Spleen (tissue), 11 donors: ENCODE measurements around the gene KRTAP5-1. TPM values are rescaled to one million over a fixed set of nuclear protein-coding genes. Genes with fewer than 3 reads are reported as not detected.

Experiments
- DNase-seq: peaks from one replicate; pipeline ENCODE4 v3.0.0-alpha.2; 2020
- H3K27ac ChIP-seq, 8 donors: fragments of 200-600 bp; sonication (generic) in 7 of 8; 1 replicate in 4 of 8; 2 replicates in 4 of 8; pipeline versions ENCODE4 v1.5.0 to v1.8.0; 2016 to 2021; ENCODE audit warnings: inconsistent platforms in 4 of 8, mild to moderate bottlenecking in 4 of 8, moderate library complexity in 1 of 8
- H3K27me3 ChIP-seq, 7 donors: fragments of 200-600 bp; sonication (generic) in 6 of 7; replicated peaks in 1 of 7; 1 replicate in 4 of 7; 2 replicates in 3 of 7; pipeline versions ENCODE4 v1.5.0 to v1.8.0; 2016 to 2021; ENCODE audit warnings: inconsistent platforms in 3 of 7, mild to moderate bottlenecking in 1 of 7
- H3K36me3 ChIP-seq, 6 donors: fragments of 200-600 bp; sonication (generic) in 5 of 6; 1 replicate in 4 of 6; 2 replicates in 2 of 6; pipeline versions ENCODE4 v1.5.0 to v1.8.0; 2016 to 2021; ENCODE audit warnings: inconsistent platforms in 2 of 6
- H3K4me1 ChIP-seq, 6 donors: fragments of 200-600 bp; sonication (generic) in 5 of 6; 1 replicate in 3 of 6; 2 replicates in 3 of 6; pipeline versions ENCODE4 v1.5.0 to v1.8.0; 2016 to 2021; ENCODE audit warnings: inconsistent platforms in 3 of 6
- H3K4me3 ChIP-seq, 8 donors: fragments of 200-600 bp; sonication (generic) in 7 of 8; 1 replicate in 4 of 8; 2 replicates in 4 of 8; pipeline versions ENCODE4 v1.5.0 to v1.8.0; 2016 to 2021; ENCODE audit warnings: inconsistent platforms in 4 of 8, mild to moderate bottlenecking in 4 of 8, moderate library complexity in 2 of 8
- H3K9me3 ChIP-seq, 8 donors: fragments of 200-600 bp; sonication (generic) in 7 of 8; 1 replicate in 4 of 8; 2 replicates in 4 of 8; pipeline versions ENCODE4 v1.5.0 to v1.8.0; 2016 to 2021; ENCODE audit warnings: inconsistent platforms in 4 of 8
- CTCF ChIP-seq, 11 experiments: fragments of 200-600 bp in 7 of 11; fragments of 450-650 bp in 4 of 11; sonication (generic) in 4 of 11; IDR thresholded peaks in 8 of 11; conservative IDR thresholded peaks in 3 of 11; 1 replicate in 7 of 11; 2 replicates in 4 of 11; pipeline versions ENCODE4 v1.4.0 to v1.8.0; 2016 to 2021; ENCODE audit warnings: antibody characterized with exemption in 11 of 11, inconsistent platforms in 4 of 11, mild to moderate bottlenecking in 1 of 11
- POLR2A ChIP-seq, 3 donors: fragments of 450-650 bp; IDR thresholded peaks; one replicate each; pipeline ENCODE4 v1.5.1; 2017; ENCODE audit warnings: antibody characterized with exemption in 3 of 3, mild to moderate bottlenecking in 1 of 3
- POLR2AphosphoS5 ChIP-seq, 3 donors: sonication (generic); formaldehyde crosslinking; IDR thresholded peaks; one replicate each; pipeline ENCODE4 v1.5.1; 2017; ENCODE audit warnings: antibody characterized with exemption in 3 of 3
- WGBS, 5 donors: extraction: QIAGEN DNeasy Blood & Tissue Kit in 3 of 5; methylation state at CpG; one replicate each; pipeline versions ENCODE4 v1.1.5 to v1.1.7; 2013 to 2018; 5-methylcytosine and 5-hydroxymethylcytosine counted together
- intact Hi-C: fragments of 100-400 bp; cut with DNase I; formaldehyde crosslinking; loops from one replicate; pipeline ENCODE4 v1.15.0; 2023; ENCODE audit warnings: low total_unique reads
- polyA plus RNA-seq, 3 donors: library from polyadenylated mRNA; stranded (reverse); fragments of 200-250 nt; gene quantifications; one replicate each; pipeline ENCODE4 v1.2.1, GENCODE V29; 2013
- total RNA-seq, 7 donors: library from RNA; depleted of rRNA in 3 of 7; stranded (reverse); fragments of >200 nt in 3 of 7; fragmentation: NEBNext Ultra II Directional in 4 of 7; extraction: Animal tissue kit (Norgen Biotek cat#: 25700) in 4 of 7; gene quantifications; one replicate each; pipeline versions ENCODE4 v1.1.0 to v1.2.1, GENCODE V29; 2016 to 2021
- donor health status: healthy with polysubstance abuse.
- donor health status: DM: no; HTN: no; CAD: no; lungs with moderate emphysema.
- donor health status: DM: no; HTN: no; CAD: no.
- donor health status: Bipolar disorder and iron deficiency.
- donor health status: healthy.
- donor health status: DM: no; HTN: no; CAD: no.
- donor health status: DM: yes; HTN: yes; CAD: no.

KRTAP5-1 gene
- total and polyA plus RNA-seq, 10 donors = not detected

GRCh38 chr11:1570896-1571759, 14.0 kb downstream of the KRTAP5-1 start:
- Histone ChIP-seq H3K27me3 (peaks cover 0 to 78% (median 29%) of the 10 kb centered on the region in 7 donors), H3K4me1 (peaks cover 13 to 77% (median 42%) of the 10 kb centered on the region in 6 donors), H3K4me3 (peak overlapping the region in 7 of 8 donors; percentile 17 to 79 (median 34)), H3K27ac (peak overlapping the region in 5 of 8 donors; percentile 7 to 91 (median 47)), H3K9me3 (no peaks in the 10 kb centered on the region), H3K36me3 (no peaks in the 10 kb centered on the region)
- 0 to 19% (median 7%) methylated on average over 1 to 58 of the region's 58 CpGs for WGBS, 5 donors
- no peak for TF ChIP-seq POLR2AphosphoS5 (IDR thresholded peaks at IDR 0.05)
- no peak for TF ChIP-seq POLR2A (IDR thresholded peaks at IDR 0.05)
- DNase-seq = peak; percentile 82
- intact Hi-C loops = loop anchor here (10.0 kb wide), 1 partner anchor 366 kb away; no protein-coding TSS in a partner anchor

- H3K27me3 ChIP-seq = peaks cover 0 to 78% (median 29%) of the 10 kb centered on the region in 7 donors
- TF ChIP-seq POLR2A (IDR thresholded peaks at IDR 0.05) = no peak
- no peak for TF ChIP-seq POLR2AphosphoS5 (IDR thresholded peaks at IDR 0.05)
- no peak for TF ChIP-seq CTCF (IDR thresholded peaks at IDR 0.05 in 8 of 11, conservative IDR thresholded peaks at IDR 0.05 in 3 of 11)
- no peaks in the 10 kb centered on the region for H3K9me3 ChIP-seq
- 65 to 84% (median 77%) methylated on average over 8 of the region's 8 CpGs; no CpG with 5 or more reads in 1 of the 5 donors for WGBS, 5 donors
- intact Hi-C loops = loop anchor here (10.0 kb wide), 1 partner anchor 366 kb away; no protein-coding TSS in a partner anchor
- H3K4me3 ChIP-seq = peak overlapping the region in 3 of 8 donors; percentile 41 to 79 (median 49)
- no peak for DNase-seq
- H3K36me3 ChIP-seq = peaks cover 0 to under 1% (median 0%) of the 10 kb centered on the region in 6 donors
- peak overlapping the region in 1 of 8 donors; percentile 91 for H3K27ac ChIP-seq
- H3K4me1 ChIP-seq = peaks cover 13 to 82% (median 42%) of the 10 kb centered on the region in 6 donors
Measured at GRCh38 chr11:1570531-1570895, 14.6 kb downstream of the KRTAP5-1 start.

- no peak for TF ChIP-seq POLR2A (IDR thresholded peaks at IDR 0.05)
- no peak for TF ChIP-seq POLR2AphosphoS5 (IDR thresholded peaks at IDR 0.05)
- TF ChIP-seq CTCF (IDR thresholded peaks at IDR 0.05 in 8 of 11, conservative IDR thresholded peaks at IDR 0.05 in 3 of 11) = no peak
- intact Hi-C loops = loop anchor here (10.0 kb wide), 1 partner anchor 365 kb away; no protein-coding TSS in a partner anchor
- DNase-seq = peak; percentile 69
- no peaks in the 10 kb centered on the region for H3K9me3 ChIP-seq
- peaks cover 0 to 78% (median 29%) of the 10 kb centered on the region in 7 donors for H3K27me3 ChIP-seq
- WGBS, 5 donors = 80 to 85% (median 80%) methylated on average over 9 to 11 of the region's 11 CpGs; no CpG with 5 or more reads in 1 of the 5 donors
- no peak overlapping the region for H3K27ac ChIP-seq
- H3K4me3 ChIP-seq = no peak overlapping the region
- H3K4me1 ChIP-seq = peaks cover 13 to 87% (median 43%) of the 10 kb centered on the region in 6 donors
- H3K36me3 ChIP-seq = peaks cover 0 to 4% (median 0%) of the 10 kb centered on the region in 6 donors
Measured at GRCh38 chr11:1570001-1570453, 15.1 kb downstream of the KRTAP5-1 start.

GRCh38 chr11:1569251-1569780, 15.8 kb downstream of the KRTAP5-1 start:
- Histone ChIP-seq H3K36me3 (peaks cover 0 to 4% (median 0%) of the 10 kb centered on the region in 6 donors), H3K4me3 (no peak overlapping the region), H3K4me1 (peaks cover 15 to 87% (median 44%) of the 10 kb centered on the region in 6 donors), H3K27ac (no peak overlapping the region), H3K9me3 (no peaks in the 10 kb centered on the region), H3K27me3 (peaks cover 0 to 78% (median 29%) of the 10 kb centered on the region in 7 donors)
- WGBS, 5 donors = 73 to 84% (median 80%) methylated on average over 10 to 14 of the region's 14 CpGs
- no peak for TF ChIP-seq POLR2AphosphoS5 (IDR thresholded peaks at IDR 0.05)
- TF ChIP-seq CTCF (IDR thresholded peaks at IDR 0.05 in 8 of 11, conservative IDR thresholded peaks at IDR 0.05 in 3 of 11) = no peak
- no peak for TF ChIP-seq POLR2A (IDR thresholded peaks at IDR 0.05)
- intact Hi-C loops = no loop called here
- DNase-seq = peak; percentile 64
